HG02870 (cell line): ENCODE measurements around the gene BCDIN3D.

Source experiments
- ATAC-seq: cut with Tn5 transposase; IDR thresholded peaks from one replicate; pipeline ENCODE4 v1.9.1; 2021; ENCODE audit warnings: mild to moderate bottlenecking, moderate library complexity; ENCODE audit not compliant: unreplicated experiment

The BCDIN3D gene

DNA sequence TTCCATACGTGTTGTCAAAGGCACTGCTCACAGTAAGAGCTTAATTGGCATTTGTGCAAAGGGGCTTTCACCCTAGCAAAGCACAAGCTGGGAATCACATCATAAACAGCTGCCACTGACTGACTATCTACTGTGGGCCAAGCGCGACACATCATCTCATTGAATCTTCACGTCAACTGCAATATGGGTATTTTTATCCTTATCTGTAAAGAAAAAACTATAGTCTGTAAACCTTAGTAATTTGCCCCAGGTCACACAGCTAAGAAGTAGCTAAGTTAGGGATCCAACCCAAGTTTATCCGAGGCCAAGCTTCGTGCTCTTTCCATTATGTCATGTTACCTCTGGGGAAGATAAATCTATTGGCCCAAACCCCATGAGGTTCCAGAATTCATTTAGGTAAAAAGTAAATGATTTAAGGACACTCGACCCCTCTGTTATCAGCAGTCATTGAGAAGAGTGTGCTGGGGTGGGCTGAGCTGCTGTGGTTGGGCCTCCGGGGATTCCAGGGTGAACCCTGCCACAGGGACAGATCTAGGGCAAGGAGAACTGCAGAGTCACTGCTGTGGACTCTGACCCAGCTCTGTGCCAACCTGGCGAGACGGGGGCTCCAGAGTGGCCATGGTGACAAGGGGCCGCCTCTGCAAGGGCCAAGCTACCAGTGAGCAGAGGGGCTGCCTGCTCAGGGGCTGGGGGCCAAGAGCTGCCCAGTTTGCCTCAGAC lies 42.3 kb downstream of the BCDIN3D start:
- ATAC-seq = no peak

DNA sequence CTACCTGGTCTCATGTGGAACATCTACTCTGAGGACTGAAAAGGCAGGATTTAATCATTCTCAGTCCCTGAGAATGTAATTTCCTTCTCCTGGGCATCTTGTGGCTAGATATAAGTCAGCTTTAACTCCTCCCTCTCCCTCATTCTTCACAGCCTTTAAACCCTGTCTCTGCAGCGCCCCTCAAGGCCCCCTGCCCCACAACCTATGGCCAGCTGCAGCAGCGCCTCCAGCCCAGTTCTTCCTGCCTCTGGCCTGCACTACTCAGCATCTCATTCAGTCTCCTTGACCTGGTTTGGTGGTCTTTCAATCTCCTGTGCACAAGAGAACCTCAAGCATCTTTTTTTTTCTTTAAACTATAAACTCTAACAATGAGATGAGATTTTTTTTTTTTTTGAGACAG lies 44.0 kb downstream of the BCDIN3D start:
- ATAC-seq = no peak

DNA sequence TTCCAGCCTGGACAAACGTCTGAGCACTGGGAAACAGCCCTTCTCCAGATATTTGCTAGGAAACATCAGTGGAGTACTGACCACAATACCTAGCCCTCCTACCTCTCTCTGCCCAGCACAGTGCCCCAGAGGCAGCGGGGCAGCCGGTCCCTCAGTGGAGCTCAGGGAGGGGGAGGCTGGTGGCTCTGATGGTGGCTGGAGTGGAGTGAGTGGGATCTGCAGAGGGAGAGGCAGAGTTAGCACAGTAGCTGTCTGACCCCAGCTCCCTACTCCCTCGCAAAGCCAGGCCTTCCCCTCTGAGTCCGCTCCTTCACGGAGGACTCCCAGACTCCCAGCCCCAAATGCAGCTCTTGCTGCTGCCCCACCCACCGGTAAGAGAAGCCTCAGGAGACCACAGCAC lies 44.7 kb downstream of the BCDIN3D start:
- ATAC-seq = no peak

DNA sequence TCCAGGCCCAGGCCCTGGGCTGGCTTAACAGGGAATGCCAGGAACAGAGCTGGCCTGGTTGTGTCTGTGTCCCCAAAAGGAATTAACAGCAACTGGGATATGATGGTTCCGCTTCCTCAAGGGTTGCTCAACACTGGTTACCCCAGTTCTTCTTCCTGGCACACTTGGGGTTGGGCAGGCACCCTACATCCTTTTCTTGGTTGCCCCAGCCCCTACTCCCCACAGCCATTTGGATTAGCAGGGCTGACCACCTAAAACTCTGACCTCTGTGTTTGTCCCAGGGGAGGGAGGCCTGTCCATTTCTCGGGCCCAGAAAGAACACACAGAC lies 45.5 kb downstream of the BCDIN3D start:
- ATAC-seq = no peak

DNA sequence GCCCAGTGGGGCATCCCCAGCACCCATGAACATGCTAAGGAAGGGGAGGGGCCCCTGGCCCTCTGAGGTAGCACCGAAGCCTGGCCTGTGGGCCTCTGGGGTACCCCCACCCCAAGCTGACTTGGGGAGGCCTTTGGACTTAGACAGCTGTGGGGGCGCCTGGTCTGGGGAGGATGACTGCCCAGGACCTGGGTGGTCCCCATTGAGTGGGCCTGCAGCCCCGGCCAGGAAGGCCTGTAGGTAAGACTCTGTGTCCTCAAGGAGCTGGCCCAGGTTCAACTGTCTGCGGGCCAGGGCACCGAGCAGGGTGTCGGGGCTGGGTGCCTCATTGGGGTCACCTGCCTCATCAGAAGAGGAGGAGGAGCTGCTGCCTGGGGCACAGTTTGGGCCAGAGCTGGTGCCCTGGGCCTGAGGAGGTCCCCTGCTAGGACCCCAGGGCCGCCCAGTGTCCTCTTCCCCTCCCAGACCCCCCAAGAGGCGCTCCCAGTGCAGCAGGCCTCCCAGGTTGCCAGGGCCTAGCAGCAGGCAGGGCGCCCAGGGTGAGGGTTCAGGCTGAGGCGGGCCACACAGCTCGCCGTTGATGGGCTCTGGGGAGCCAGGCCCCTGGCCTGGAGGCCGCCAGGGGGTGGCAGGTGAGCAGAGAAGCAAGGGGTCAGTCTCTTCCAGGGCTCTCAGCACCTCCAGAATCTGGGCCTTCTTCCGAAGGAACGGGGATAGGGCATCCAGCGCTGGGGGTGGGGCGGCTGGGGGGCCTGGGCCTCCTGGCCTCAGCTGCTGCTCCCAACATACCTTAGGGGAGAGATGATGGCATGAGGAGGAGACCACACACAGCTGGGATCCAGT lies 46.1 kb downstream of the BCDIN3D start:
- ATAC-seq = no peak

DNA sequence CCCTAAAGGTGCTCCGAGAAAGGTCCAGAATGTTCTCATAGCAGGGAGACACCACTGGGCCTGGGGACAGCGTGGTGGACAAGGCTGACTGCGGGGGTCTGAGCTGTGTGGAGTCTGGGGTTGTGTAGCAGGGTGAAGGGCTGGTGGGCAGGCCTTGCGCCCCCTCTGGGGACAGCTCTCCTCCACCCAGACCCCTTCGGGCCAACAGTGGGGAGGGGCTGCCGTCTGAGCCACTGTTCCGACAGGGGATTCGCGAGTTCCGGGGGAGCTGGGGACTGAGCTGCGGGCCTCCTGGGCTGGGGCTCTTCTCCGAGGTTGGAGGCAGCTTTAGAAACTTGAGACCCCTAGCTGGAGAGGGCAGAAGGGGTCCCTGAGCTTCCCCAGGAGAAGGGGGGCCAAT lies 46.8 kb downstream of the BCDIN3D start:
- ATAC-seq = no peak

DNA sequence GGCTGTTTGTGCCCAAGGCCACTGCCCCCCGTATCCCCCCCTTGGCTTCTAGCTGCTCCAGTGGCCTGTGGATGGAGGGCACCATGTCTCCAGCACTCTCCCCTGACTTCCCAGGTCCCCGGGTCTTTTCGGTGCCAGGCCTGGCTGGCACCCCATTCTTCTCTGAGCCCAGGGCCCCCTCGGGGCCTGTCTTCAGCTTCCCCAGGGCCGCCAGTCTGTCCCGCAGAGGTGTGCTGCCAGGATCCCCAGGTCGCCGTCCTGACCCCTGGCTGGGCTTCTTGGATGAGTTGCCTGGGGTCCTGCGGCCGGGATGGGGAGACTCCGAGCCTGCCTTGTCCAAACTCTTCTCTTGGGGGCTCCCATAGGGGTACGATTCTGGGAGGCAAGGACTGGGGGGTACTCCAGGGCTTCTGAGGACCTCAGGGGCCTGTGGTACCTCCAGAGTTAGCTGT lies 47.2 kb downstream of the BCDIN3D start:
- ATAC-seq = no peak

DNA sequence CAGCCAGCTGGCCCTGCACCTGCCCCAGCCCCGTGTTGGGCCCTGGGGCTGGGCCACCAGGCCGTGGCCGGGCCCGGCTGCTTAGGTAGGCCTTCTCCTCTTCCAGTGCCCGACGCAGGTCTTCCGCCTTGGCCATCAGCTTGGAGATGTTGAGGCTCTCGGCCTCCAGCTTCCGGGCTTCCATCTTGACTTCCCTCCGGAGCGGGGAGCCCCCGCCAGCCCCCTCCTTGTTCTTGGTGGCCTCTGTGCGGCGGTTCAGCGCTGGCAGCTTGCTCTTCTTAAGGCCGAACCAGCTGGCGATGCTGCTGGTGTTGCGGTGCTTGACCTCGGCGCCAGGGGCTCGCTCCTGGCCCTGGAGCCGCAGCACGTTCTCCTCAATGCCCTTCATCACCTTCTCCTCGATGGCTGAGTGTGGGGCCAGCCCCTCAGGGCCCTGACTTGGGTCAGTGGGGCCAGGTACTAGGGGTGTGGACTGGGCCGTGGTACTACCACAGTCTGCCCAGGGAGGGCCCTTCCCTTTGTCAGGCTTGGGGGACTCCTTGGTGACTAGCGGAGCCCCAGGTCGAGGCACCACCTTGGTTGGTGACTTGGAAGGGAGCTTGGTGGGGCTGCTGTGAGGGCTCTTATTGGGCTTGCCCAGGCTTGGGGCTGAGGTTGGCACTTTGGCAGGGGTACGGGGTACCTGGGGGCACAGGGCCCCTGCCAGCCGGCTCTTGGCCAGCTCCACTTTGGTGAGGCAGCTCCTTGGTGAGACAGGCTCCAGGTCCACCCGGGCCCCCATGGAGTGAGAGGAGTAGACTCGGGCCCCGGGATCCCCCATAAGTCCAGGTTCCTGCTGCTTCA lies 47.9 kb downstream of the BCDIN3D start:
- ATAC-seq = no peak

DNA sequence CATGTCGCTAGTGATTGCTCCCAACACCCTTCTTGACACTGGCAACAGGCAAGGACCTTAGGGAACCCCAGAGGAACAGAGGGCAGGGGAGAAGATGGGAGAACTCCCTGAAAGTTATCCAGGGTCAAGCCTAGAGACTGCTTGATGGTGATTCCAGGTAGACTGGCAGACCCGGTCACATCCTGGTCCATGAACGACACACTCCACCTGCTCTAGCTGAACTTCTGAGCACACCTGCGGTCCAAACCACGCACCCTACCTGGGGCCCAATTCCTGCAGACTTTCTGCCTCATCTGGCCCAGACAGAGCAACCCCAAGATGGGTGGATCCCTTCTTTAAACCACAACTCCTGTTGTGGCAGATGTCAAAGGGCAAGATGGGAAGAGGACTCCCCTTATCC lies 48.9 kb downstream of the BCDIN3D start:
- no peak for ATAC-seq

DNA sequence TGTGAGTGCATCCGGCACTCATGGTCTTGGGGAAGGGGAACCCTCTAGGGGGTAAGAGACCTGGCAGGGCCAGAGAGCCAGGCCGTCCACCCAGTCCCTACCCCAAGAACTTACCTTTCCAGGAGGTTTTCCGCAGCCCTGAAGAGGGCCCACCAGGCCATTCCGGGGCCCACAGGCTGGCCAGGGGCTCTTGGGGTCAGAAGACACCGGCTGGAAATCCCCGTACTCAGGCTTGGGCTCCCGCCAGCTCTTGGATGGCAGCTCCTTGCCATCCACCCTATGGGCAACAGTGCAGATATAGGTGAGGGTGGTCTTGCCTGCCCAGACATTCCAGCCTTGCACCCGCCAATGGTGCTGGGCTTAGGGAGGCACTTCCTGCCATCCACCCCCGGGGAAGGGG lies 49.3 kb downstream of the BCDIN3D start:
- no peak for ATAC-seq

DNA sequence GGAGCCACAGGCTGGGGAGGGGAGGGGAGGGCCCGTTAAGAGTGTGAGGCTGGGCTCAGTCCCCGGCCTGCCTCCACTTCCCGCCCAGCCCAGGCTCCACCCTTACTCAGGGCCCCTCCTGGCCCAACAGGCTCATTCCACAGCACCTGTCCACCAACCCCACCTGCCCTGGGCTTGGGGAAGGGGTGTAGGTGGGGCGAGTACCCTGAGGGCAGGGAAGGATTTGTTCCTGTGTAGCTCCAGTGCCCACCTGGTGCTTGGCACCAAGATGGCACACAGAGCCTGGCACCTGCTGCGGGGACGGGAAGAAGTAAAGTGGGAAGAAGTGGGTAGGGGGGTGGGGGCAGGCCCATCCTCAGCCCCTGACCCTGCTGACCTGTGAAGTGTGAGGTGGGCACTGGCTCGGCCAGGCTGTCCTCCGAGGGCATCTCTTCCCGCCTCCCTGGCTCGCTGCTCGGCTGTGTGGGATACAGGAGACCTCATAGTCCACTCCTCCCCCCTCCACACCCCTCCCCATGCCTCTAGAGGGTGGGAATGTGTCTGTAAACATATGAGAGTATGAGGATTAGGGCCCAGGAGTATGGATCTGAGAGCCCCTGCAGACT lies 49.8 kb downstream of the BCDIN3D start:
- ATAC-seq = no peak

DNA sequence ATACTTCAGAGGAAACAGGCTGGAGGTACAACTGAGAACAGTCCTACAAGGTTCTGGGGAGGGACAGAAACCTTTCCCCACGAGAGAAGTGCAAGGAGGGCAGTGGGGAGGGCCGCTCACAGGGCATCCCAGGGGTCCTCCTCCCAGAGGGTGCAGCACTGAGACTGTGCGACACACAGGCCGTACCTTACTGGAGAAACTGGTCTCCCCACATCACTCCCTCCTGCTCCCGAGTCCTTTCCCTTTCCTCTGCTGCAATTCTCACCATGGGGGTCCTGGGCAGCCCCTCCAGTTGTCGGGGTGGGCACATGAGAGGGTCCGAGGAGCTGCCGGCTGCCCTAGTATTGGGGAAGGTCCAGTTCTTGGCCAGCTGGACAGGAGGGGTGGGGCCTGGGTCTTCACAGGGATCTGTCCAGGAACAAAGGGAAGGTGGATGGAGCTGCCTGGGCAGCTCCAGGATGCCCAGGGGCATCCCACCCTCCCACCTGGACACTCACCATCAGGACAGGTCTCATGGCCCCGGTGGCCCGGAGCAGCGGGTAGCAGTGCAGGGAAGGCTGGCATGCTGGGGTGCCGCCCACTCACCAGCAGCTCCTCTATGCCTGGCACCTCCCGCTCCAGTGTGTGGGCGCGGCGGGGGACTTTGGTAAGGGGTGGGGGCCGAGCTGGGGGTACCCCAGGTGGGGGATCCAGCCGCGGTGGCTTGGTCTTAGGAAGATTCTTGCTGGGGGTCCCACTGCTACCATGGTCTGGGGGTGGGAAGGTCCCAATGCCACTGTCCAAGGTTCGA lies 50.5 kb downstream of the BCDIN3D start:
- no peak for ATAC-seq

DNA sequence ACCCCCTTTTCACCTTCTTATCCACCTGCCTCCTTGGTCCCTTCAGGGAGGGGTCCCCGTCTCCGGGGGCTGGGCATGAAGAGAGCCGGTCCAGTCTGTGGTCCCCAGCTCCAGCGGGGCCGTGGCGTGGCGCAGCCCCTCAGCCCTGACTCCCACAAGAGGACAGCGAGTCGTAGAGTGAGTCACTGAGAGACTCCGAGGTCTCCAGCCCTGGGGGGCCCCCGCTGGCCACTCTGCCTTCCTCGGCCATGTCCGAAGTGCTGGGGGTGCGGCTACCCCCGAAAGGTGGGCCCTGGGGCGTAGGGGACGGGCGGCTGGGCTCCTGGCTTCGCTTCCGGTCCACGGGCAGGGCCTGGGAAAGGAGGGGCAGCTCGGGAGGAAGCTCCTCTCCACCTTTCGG lies 51.2 kb downstream of the BCDIN3D start:
- ATAC-seq = no peak

DNA sequence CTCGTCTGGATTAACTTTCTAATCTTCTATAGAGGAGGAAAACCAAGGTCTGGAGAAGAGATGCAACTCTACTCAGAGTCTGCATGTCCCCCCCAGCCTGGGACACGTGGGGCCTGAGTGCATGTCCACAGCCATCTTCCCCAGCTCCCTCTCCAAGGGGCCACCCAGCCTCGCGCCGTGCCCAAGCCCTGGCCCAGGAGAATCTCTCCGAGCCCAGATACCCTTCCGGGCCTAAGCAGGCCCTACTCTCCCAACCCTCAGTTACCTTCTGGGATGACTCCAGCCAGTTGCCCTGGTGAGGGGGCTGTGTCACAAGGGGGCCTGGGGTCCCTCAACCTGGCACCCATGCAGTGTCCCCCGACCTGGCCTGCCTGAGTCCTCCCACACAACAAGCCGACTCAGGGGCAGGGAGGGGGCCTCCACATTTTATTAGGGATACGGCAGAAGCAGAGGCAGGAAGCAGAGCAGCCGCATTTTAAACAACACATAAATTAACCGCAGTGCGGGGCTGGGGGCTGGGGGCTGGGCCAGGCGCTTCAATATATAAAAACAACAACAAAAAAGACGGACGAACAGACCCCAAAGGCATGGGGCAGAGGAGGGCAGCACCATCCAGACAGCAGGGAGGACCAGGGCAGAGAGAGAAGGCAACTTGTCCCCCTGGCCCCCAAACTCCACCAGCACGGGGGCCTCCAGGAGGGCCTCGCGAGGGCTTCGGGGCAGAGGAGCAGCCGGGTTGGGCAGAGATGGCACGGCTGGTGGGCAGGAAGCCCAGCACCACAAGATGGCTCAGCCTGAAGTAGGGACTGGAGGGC lies 52.0 kb downstream of the BCDIN3D start:
- ATAC-seq = no peak

DNA sequence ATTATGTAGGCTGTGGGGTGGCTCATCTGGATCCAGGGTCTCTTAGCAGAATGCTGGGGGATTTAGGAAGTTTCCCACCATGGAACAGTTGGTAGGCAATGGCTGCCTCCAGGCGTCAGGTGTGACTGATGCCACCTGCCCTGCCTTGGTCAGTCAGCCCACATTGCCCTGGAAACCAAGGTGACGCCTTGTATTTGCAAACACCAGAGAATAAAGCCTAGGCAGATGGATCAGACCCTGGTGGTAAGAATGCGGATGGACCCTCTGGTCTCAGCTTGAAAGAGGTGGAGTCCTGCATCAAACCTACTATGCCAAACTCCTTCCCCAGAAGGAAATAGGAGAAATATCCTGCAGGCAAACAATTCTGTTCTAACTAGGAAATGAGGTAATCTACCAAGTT lies 52.9 kb downstream of the BCDIN3D start:
- ATAC-seq = no peak

DNA sequence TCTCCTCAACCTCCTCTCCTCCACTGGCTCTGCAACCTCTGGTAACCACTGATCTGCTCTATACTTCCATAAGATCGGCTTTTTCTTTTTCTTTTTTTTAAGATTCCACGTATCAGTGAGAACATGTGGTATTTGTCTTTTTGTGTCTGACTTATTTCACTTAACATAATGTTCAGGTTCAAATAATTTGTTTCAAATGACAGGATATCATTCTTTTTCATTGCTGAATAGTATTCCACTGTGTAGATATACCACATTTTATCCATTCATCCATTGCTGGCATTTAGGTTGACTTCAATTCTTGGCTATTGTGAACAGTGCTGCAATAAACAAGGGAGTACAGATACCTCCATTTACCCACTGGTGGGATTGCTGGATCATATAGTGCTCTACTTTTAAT lies 55.2 kb downstream of the BCDIN3D start:
- no peak for ATAC-seq
